ENCODE data around the gene OR4K15. TPM values are rescaled to one million over a fixed set of nuclear protein-coding genes. Genes with fewer than 3 reads are reported as not detected.
"Not testable (repeated sequence)": the region's sequence is repeated elsewhere in the genome, so short reads cannot be mapped to it uniquely, and the experiment has no call there.

Gene OR4K15
- polyA plus RNA-seq, 1 donor (not counting 4 experiments of a cell fraction or from before 2014, with no cell fraction given): not detected

- Histone ChIP-seq H4K20me1 (ENCODE audit: control insufficient read depth, extremely low read depth, insufficient read depth, low read length) (no peaks in the 10 kb centered on the region), H3K4me1 (ENCODE audit: control insufficient read depth, extremely low read depth, insufficient read depth, low read length) (no peaks in the 10 kb centered on the region), H3K27me3 (ENCODE audit: control insufficient read depth, extremely low read depth, insufficient read depth, low read length) (no peaks in the 10 kb centered on the region), H3K79me2 (ENCODE audit: control insufficient read depth, insufficient read depth, low read length) (no peaks in the 10 kb centered on the region), H2AFZ (ENCODE audit: control insufficient read depth, low read length) (no peak overlapping the region), H3K9me3 (ENCODE audit: control insufficient read depth, low read depth, low read length) (peaks cover 3% of the 10 kb centered on the region), H3K9ac (ENCODE audit: control insufficient read depth, extremely low read depth, insufficient read depth, low read length) (no peak overlapping the region), H3K27ac (ENCODE audit: control insufficient read depth, insufficient read depth, low read length) (no peak overlapping the region), H3K36me3 (ENCODE audit: control insufficient read depth in 2 of 2, extremely low read depth in 1 of 2, insufficient read depth in 2 of 2, low read length in 2 of 2) (no peaks in the 10 kb centered on the region), H3K4me2 (ENCODE audit: control insufficient read depth, extremely low read depth, insufficient read depth, low read depth, low read length) (no peak overlapping the region), H3K9me1 (ENCODE audit: control insufficient read depth, extremely low read depth, insufficient read depth, low read length) (no peaks in the 10 kb centered on the region), H3K4me3 (ENCODE audit: control insufficient read depth in 2 of 3, extremely low read depth in 1 of 3, insufficient read depth in 2 of 3, low read depth in 1 of 3, low read length in 3 of 3) (no peak overlapping the region)
- FAIRE-seq (no peak), DNase-seq (ENCODE audit: low read depth, low spot score) (no peak)
- TF ChIP-seq EZH2 (IDR thresholded peaks at IDR 0.05; ENCODE audit: low read length): no peak
- TF ChIP-seq CTCF (optimal IDR thresholded peaks at IDR 0.05 in 1 of 3, IDR thresholded peaks at IDR 0.05 in 1 of 3, conservative IDR thresholded peaks at IDR 0.05 in 1 of 3; ENCODE audit: extremely low read depth in 1 of 3, insufficient read depth in 2 of 3, low read length in 3 of 3): no peak
- dilution Hi-C loops (cut with MboI; ENCODE audit: extremely low pct_ligation_motif_present, low sequenced_read_pairs): no loop called here
Measured at GRCh38 chr14:19949218-19949617, 26.2 kb upstream of the OR4K15 start.

- H2AFZ ChIP-seq (ENCODE audit: control insufficient read depth, low read length); H3K4me2 ChIP-seq (ENCODE audit: control insufficient read depth, extremely low read depth, insufficient read depth, low read depth, low read length); dilution Hi-C loops (cut with MboI; ENCODE audit: extremely low pct_ligation_motif_present, low sequenced_read_pairs); H3K79me2 ChIP-seq (ENCODE audit: control insufficient read depth, insufficient read depth, low read length); H3K9me1 ChIP-seq (ENCODE audit: control insufficient read depth, extremely low read depth, insufficient read depth, low read length); H3K4me3 ChIP-seq (ENCODE audit: control insufficient read depth in 2 of 3, extremely low read depth in 1 of 3, insufficient read depth in 2 of 3, low read depth in 1 of 3, low read length in 3 of 3); H3K27me3 ChIP-seq (ENCODE audit: control insufficient read depth, extremely low read depth, insufficient read depth, low read length); H3K9ac ChIP-seq (ENCODE audit: control insufficient read depth, extremely low read depth, insufficient read depth, low read length); H3K27ac ChIP-seq (ENCODE audit: control insufficient read depth, insufficient read depth, low read length); H3K36me3 ChIP-seq (ENCODE audit: control insufficient read depth in 2 of 2, extremely low read depth in 1 of 2, insufficient read depth in 2 of 2, low read length in 2 of 2); H3K4me1 ChIP-seq (ENCODE audit: control insufficient read depth, extremely low read depth, insufficient read depth, low read length); H3K9me3 ChIP-seq (ENCODE audit: control insufficient read depth, low read depth, low read length); H4K20me1 ChIP-seq (ENCODE audit: control insufficient read depth, extremely low read depth, insufficient read depth, low read length); DNase-seq (ENCODE audit: low read depth, low spot score); FAIRE-seq: not testable (repeated sequence)
Measured at GRCh38 chr14:19969735-19970134, 5.7 kb upstream of the OR4K15 start.

- Histone ChIP-seq H3K4me2 (ENCODE audit: control insufficient read depth, extremely low read depth, insufficient read depth, low read depth, low read length) (no peak overlapping the region), H3K4me1 (ENCODE audit: control insufficient read depth, extremely low read depth, insufficient read depth, low read length) (no peaks in the 10 kb centered on the region), H3K4me3 (ENCODE audit: control insufficient read depth in 2 of 3, extremely low read depth in 1 of 3, insufficient read depth in 2 of 3, low read depth in 1 of 3, low read length in 3 of 3) (no peak overlapping the region), H3K36me3 (ENCODE audit: control insufficient read depth in 2 of 2, extremely low read depth in 1 of 2, insufficient read depth in 2 of 2, low read length in 2 of 2) (no peaks in the 10 kb centered on the region), H3K9me3 (ENCODE audit: control insufficient read depth, low read depth, low read length) (no peaks in the 10 kb centered on the region), H3K27me3 (ENCODE audit: control insufficient read depth, extremely low read depth, insufficient read depth, low read length) (no peaks in the 10 kb centered on the region), H4K20me1 (ENCODE audit: control insufficient read depth, extremely low read depth, insufficient read depth, low read length) (no peaks in the 10 kb centered on the region), H2AFZ (ENCODE audit: control insufficient read depth, low read length) (no peak overlapping the region), H3K27ac (ENCODE audit: control insufficient read depth, insufficient read depth, low read length) (no peak overlapping the region), H3K9ac (ENCODE audit: control insufficient read depth, extremely low read depth, insufficient read depth, low read length) (no peak overlapping the region), H3K9me1 (ENCODE audit: control insufficient read depth, extremely low read depth, insufficient read depth, low read length) (no peaks in the 10 kb centered on the region), H3K79me2 (ENCODE audit: control insufficient read depth, insufficient read depth, low read length) (no peaks in the 10 kb centered on the region)
- dilution Hi-C loops (cut with MboI; ENCODE audit: extremely low pct_ligation_motif_present, low sequenced_read_pairs): no loop called here
- FAIRE-seq (no peak), DNase-seq (ENCODE audit: low read depth, low spot score) (no peak)
- TF ChIP-seq CTCF (optimal IDR thresholded peaks at IDR 0.05 in 1 of 3, IDR thresholded peaks at IDR 0.05 in 1 of 3, conservative IDR thresholded peaks at IDR 0.05 in 1 of 3; ENCODE audit: extremely low read depth in 1 of 3, insufficient read depth in 2 of 3, low read length in 3 of 3) (no peak), EZH2 (IDR thresholded peaks at IDR 0.05; ENCODE audit: low read length) (no peak)
Measured at GRCh38 chr14:19974844-19975243, 547 bp upstream of the OR4K15 start.

Data from keratinocyte (primary cell).